A549 (cell line): ENCODE data around the gene FSTL4.

Experiments used
- CBX2 ChIP-seq: fragments of 200-600 bp; sonication (generic); IDR thresholded peaks from 2 replicates; pipeline ENCODE4 v1.6.1; 2016; ENCODE audit warnings: low read depth, mild to moderate bottlenecking, borderline replicate concordance
- EP300 ChIP-seq, 2 experiments: fragments of >200 bp; sonication (Bioruptor Twin); formaldehyde crosslinking; IDR thresholded peaks; 2 replicates in 1 of 2; 3 replicates in 1 of 2; pipeline ENCODE4 v1.6.1; 2016 to 2017
- JUN ChIP-seq, 2 experiments: fragments of >200 bp; sonication (Bioruptor Twin); formaldehyde crosslinking; IDR thresholded peaks; 2 replicates in 1 of 2; 3 replicates in 1 of 2; pipeline ENCODE4 v1.6.1; 2016 to 2017
- JUNB ChIP-seq: fragments of >200 bp; sonication (Bioruptor Twin); formaldehyde crosslinking; IDR thresholded peaks from 2 replicates; pipeline ENCODE4 v1.6.1; 2016
- PHF8 ChIP-seq: fragments of 200-600 bp; sonication (generic); IDR thresholded peaks from 2 replicates; pipeline ENCODE4 v1.6.1; 2016; ENCODE audit warnings: low read depth, mild to moderate bottlenecking, antibody characterized with exemption, moderate library complexity, borderline replicate concordance
- POLR2A ChIP-seq: IDR thresholded peaks from 2 replicates; pipeline ENCODE4 v1.6.1; 2012; ENCODE audit warnings: mild to moderate bottlenecking, low read length
- RAD21 ChIP-seq, 2 experiments: fragments of >200 bp in 1 of 2; sonication (Bioruptor Twin) in 1 of 2; formaldehyde crosslinking in 1 of 2; IDR thresholded peaks in 1 of 2; conservative IDR thresholded peaks in 1 of 2; 2 replicates in 1 of 2; 3 replicates in 1 of 2; pipeline ENCODE4 v1.6.1; 2012 to 2018; ENCODE audit warnings: inconsistent platforms in 1 of 2
- RFX5 ChIP-seq: fragments of 450-650 bp; IDR thresholded peaks from 2 replicates; pipeline ENCODE4 v1.7.1; 2014; ENCODE audit warnings: antibody characterized with exemption, mild to moderate bottlenecking, moderate library complexity
- USF2 ChIP-seq: fragments of 450-650 bp; IDR thresholded peaks from 2 replicates; pipeline ENCODE4 v1.6.1; 2014; ENCODE audit warnings: antibody characterized with exemption
- TF ChIP-seq, protein P1 (sequence below): fragments of >200 bp; sonication (Bioruptor Twin); formaldehyde crosslinking; IDR thresholded peaks from 3 replicates; pipeline ENCODE4 v1.5.1; 2016

GRCh38 chr5:133285583-133286021, 326.7 kb downstream of the FSTL4 start:
- no peak for TF ChIP-seq EP300 (IDR thresholded peaks at IDR 0.05)
- TF ChIP-seq, protein P1, sequence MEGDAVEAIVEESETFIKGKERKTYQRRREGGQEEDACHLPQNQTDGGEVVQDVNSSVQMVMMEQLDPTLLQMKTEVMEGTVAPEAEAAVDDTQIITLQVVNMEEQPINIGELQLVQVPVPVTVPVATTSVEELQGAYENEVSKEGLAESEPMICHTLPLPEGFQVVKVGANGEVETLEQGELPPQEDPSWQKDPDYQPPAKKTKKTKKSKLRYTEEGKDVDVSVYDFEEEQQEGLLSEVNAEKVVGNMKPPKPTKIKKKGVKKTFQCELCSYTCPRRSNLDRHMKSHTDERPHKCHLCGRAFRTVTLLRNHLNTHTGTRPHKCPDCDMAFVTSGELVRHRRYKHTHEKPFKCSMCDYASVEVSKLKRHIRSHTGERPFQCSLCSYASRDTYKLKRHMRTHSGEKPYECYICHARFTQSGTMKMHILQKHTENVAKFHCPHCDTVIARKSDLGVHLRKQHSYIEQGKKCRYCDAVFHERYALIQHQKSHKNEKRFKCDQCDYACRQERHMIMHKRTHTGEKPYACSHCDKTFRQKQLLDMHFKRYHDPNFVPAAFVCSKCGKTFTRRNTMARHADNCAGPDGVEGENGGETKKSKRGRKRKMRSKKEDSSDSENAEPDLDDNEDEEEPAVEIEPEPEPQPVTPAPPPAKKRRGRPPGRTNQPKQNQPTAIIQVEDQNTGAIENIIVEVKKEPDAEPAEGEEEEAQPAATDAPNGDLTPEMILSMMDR = no peak
- TF ChIP-seq RFX5 = no peak
- TF ChIP-seq POLR2A = no peak
- no peak for TF ChIP-seq JUN (IDR thresholded peaks at IDR 0.05)
- TF ChIP-seq RAD21 (conservative IDR thresholded peaks at IDR 0.05 in 1 of 2, IDR thresholded peaks at IDR 0.05 in 1 of 2) = no peak
- no peak for TF ChIP-seq JUNB
- no peak for TF ChIP-seq CBX2
- TF ChIP-seq USF2 = no peak
- no peak for TF ChIP-seq PHF8
